ENCODE results near the gene CLDN15.
"Not testable (repeated sequence)": the region's sequence is repeated elsewhere in the genome, so short reads cannot be mapped to it uniquely, and the experiment has no call there.

The CLDN15 gene

GRCh38 chr7:101203740-101204738, 33.6 kb downstream of the CLDN15 start:
- not testable (repeated sequence) for H3K4me1 ChIP-seq (ENCODE audit: insufficient read depth, low read length); H3K9me3 ChIP-seq (ENCODE audit: control insufficient read depth, insufficient read depth, low read length); H3K9ac ChIP-seq (ENCODE audit: low read depth, low read length); H3K36me3 ChIP-seq (ENCODE audit: insufficient read depth, low read length)

- H3K9me3 ChIP-seq (ENCODE audit: control insufficient read depth, insufficient read depth, low read length) = no peaks in the 10 kb centered on the region
- no peaks in the 10 kb centered on the region for H3K36me3 ChIP-seq (ENCODE audit: insufficient read depth, low read length)
- peaks cover 6% of the 10 kb centered on the region; the same call in 1 of the 2 replicates for H3K4me1 ChIP-seq (ENCODE audit: insufficient read depth, low read length)
- H3K9ac ChIP-seq (ENCODE audit: low read depth, low read length) = peak overlapping the region; percentile 54; the same call in 1 of the 2 replicates
These were observed 35.0 kb downstream of the CLDN15 start for GRCh38 chr7:101202603-101202918.

GRCh38 chr7:101201695-101202602, 35.7 kb downstream of the CLDN15 start:
- Histone ChIP-seq H3K4me1 (ENCODE audit: insufficient read depth, low read length) (peaks cover 6% of the 10 kb centered on the region; the same call in 1 of the 2 replicates), H3K36me3 (ENCODE audit: insufficient read depth, low read length) (no peaks in the 10 kb centered on the region), H3K9me3 (ENCODE audit: control insufficient read depth, insufficient read depth, low read length) (no peaks in the 10 kb centered on the region), H3K9ac (ENCODE audit: low read depth, low read length) (peak overlapping the region; percentile 54)

GRCh38 chr7:101200862-101201599, 36.6 kb downstream of the CLDN15 start, which contains the start of gene MOGAT3:
MOGAT3 (minus strand) TSS chr7:101201036; CDS start chr7:101200854, 182 bp downstream.
- H3K4me1 ChIP-seq (ENCODE audit: insufficient read depth, low read length) = peaks cover 6% of the 10 kb centered on the region; the same call in 1 of the 2 replicates
- H3K9me3 ChIP-seq (ENCODE audit: control insufficient read depth, insufficient read depth, low read length) = no peaks in the 10 kb centered on the region
- H3K36me3 ChIP-seq (ENCODE audit: insufficient read depth, low read length) = no peaks in the 10 kb centered on the region
- peak within 1 kb of the TSS; percentile 54 for H3K9ac ChIP-seq (ENCODE audit: low read depth, low read length)

- H3K4me1 ChIP-seq (ENCODE audit: insufficient read depth, low read length) = peaks cover 6% of the 10 kb centered on the region; the same call in 1 of the 2 replicates
- no peaks in the 10 kb centered on the region for H3K9me3 ChIP-seq (ENCODE audit: control insufficient read depth, insufficient read depth, low read length)
- peak overlapping the region; percentile 54; the same call in 1 of the 2 replicates for H3K9ac ChIP-seq (ENCODE audit: low read depth, low read length)
- H3K36me3 ChIP-seq (ENCODE audit: insufficient read depth, low read length) = no peaks in the 10 kb centered on the region
These were observed 37.1 kb downstream of the CLDN15 start for GRCh38 chr7:101200504-101200861.

GRCh38 chr7:101199522-101199921, 38.1 kb downstream of the CLDN15 start:
- H3K4me1 ChIP-seq (ENCODE audit: insufficient read depth, low read length); H3K9me3 ChIP-seq (ENCODE audit: control insufficient read depth, insufficient read depth, low read length); H3K36me3 ChIP-seq (ENCODE audit: insufficient read depth, low read length); H3K9ac ChIP-seq (ENCODE audit: low read depth, low read length): not testable (repeated sequence)

GRCh38 chr7:101198476-101198875, 39.1 kb downstream of the CLDN15 start:
- H3K9ac ChIP-seq (ENCODE audit: low read depth, low read length) = no peak overlapping the region

GRCh38 chr7:101197991-101198390, 39.6 kb downstream of the CLDN15 start:
- Histone ChIP-seq H3K9me3 (ENCODE audit: control insufficient read depth, insufficient read depth, low read length) (no peaks in the 10 kb centered on the region), H3K9ac (ENCODE audit: low read depth, low read length) (no peak overlapping the region), H3K36me3 (ENCODE audit: insufficient read depth, low read length) (no peaks in the 10 kb centered on the region), H3K4me1 (ENCODE audit: insufficient read depth, low read length) (peaks cover 6% of the 10 kb centered on the region; the same call in 1 of the 2 replicates)

More at GRCh38 chr7:101198476-101198875, 39.1 kb downstream of the CLDN15 start:
- Histone ChIP-seq H3K4me1 (ENCODE audit: insufficient read depth, low read length) (peaks cover 6% of the 10 kb centered on the region; the same call in 1 of the 2 replicates), H3K36me3 (ENCODE audit: insufficient read depth, low read length) (no peaks in the 10 kb centered on the region), H3K9me3 (ENCODE audit: control insufficient read depth, insufficient read depth, low read length) (no peaks in the 10 kb centered on the region)

- H3K9ac ChIP-seq (ENCODE audit: low read depth, low read length) = no peak overlapping the region
- H3K9me3 ChIP-seq (ENCODE audit: control insufficient read depth, insufficient read depth, low read length) = no peaks in the 10 kb centered on the region
These were observed 41.7 kb downstream of the CLDN15 start for GRCh38 chr7:101195884-101196283.

GRCh38 chr7:101189109-101189508, 48.5 kb downstream of the CLDN15 start:
- H3K9me3 ChIP-seq (ENCODE audit: control insufficient read depth, insufficient read depth, low read length) = no peaks in the 10 kb centered on the region
- no peak overlapping the region for H3K9ac ChIP-seq (ENCODE audit: low read depth, low read length)
- H3K36me3 ChIP-seq (ENCODE audit: insufficient read depth, low read length) = no peaks in the 10 kb centered on the region
- H3K4me1 ChIP-seq (ENCODE audit: insufficient read depth, low read length) = peaks cover 4% of the 10 kb centered on the region; the same call in 1 of the 2 replicates

More at GRCh38 chr7:101195884-101196283, 41.7 kb downstream of the CLDN15 start:
- H3K36me3 ChIP-seq (ENCODE audit: insufficient read depth, low read length) = no peaks in the 10 kb centered on the region
- peaks cover 4% of the 10 kb centered on the region; the same call in 1 of the 2 replicates for H3K4me1 ChIP-seq (ENCODE audit: insufficient read depth, low read length)

GRCh38 chr7:101186844-101187428, 50.7 kb downstream of the CLDN15 start:
- Histone ChIP-seq H3K9ac (ENCODE audit: low read depth, low read length) (no peak overlapping the region), H3K4me1 (ENCODE audit: insufficient read depth, low read length) (peaks cover 6% of the 10 kb centered on the region), H3K36me3 (ENCODE audit: insufficient read depth, low read length) (no peaks in the 10 kb centered on the region), H3K9me3 (ENCODE audit: control insufficient read depth, insufficient read depth, low read length) (no peaks in the 10 kb centered on the region)

GRCh38 chr7:101186194-101186593, 51.4 kb downstream of the CLDN15 start:
- H3K9ac ChIP-seq (ENCODE audit: low read depth, low read length) = no peak overlapping the region
- no peaks in the 10 kb centered on the region for H3K36me3 ChIP-seq (ENCODE audit: insufficient read depth, low read length)
- H3K9me3 ChIP-seq (ENCODE audit: control insufficient read depth, insufficient read depth, low read length) = no peaks in the 10 kb centered on the region
- peaks cover 8% of the 10 kb centered on the region for H3K4me1 ChIP-seq (ENCODE audit: insufficient read depth, low read length)

- no peak overlapping the region for H3K9ac ChIP-seq (ENCODE audit: low read depth, low read length)
- no peaks in the 10 kb centered on the region for H3K9me3 ChIP-seq (ENCODE audit: control insufficient read depth, insufficient read depth, low read length)
- H3K36me3 ChIP-seq (ENCODE audit: insufficient read depth, low read length) = no peaks in the 10 kb centered on the region
- H3K4me1 ChIP-seq (ENCODE audit: insufficient read depth, low read length) = peaks cover 8% of the 10 kb centered on the region
These were observed 52.3 kb downstream of the CLDN15 start for GRCh38 chr7:101185258-101185839.

Data from ES-I3 (cell line).